8988T (cell line): ENCODE data around the gene CXCL3.
"Not testable (repeated sequence)": the region's sequence is repeated elsewhere in the genome, so short reads cannot be mapped to it uniquely, and the experiment has no call there.

ENCODE experiments used
- DNase-seq: peaks from one replicate; pipeline ENCODE4 v3.0.0; 2011

CXCL3 gene

DNA sequence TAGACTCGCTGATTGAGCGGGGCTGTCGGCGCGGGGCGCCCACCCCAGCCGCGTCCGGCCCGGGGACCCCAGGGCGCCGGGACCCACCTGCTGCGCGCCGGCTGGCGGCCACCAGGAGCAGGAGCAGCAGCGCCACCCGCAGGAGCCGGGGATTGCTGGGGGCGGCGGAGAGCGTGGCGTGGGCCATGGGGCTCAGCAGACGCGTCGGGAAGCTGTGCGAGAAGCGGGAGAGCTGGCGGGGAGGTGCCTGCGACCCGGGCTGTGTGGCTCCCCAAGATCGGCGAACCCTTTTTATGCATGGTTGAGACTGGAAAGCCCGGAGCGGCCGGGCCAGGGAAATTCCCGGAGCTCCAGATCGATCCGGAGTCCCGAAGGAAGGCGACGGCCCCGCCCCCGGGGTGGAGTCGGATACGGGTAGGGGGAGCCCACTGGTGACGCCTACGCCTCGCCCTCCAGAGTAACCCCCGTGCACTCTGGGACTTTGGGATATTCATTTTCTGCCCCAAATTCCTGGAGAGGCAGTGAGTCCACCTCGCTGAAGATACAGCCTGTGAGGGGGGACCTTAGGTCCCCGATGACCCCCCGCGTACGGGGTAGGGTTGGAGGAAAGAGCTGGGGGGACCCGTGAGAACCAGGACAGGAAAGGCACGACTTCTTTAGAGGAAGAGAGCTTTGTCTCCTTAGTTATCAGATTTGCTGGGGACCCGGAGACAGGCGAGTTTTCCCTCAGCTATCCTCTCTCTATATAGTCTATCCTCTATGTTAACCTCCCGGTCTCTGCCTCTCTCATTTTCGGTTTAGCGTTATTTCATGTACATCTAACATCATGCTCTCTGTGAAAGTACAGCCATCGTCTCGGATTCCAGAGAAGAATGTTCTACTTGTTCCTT, at the start of gene CXCL3:
TSS of gene CXCL3 (minus strand) at position 265 of the 890 bp plus-strand sequence. CDS start at position 187, 78 bp downstream.
- peak; percentile 22 for DNase-seq

GRCh38 chr4:74087481-74087880, 49.0 kb upstream of the CXCL3 start:
- DNase-seq: no peak

- DNase-seq: no peak
Measured at GRCh38 chr4:74085669-74086068, 47.2 kb upstream of the CXCL3 start.

GRCh38 chr4:74084984-74085383, 46.5 kb upstream of the CXCL3 start:
- DNase-seq: no peak

- DNase-seq: no peak
Measured at GRCh38 chr4:74083546-74083945, 45.1 kb upstream of the CXCL3 start.

GRCh38 chr4:74081035-74081434, 42.5 kb upstream of the CXCL3 start:
- no peak for DNase-seq

DNA sequence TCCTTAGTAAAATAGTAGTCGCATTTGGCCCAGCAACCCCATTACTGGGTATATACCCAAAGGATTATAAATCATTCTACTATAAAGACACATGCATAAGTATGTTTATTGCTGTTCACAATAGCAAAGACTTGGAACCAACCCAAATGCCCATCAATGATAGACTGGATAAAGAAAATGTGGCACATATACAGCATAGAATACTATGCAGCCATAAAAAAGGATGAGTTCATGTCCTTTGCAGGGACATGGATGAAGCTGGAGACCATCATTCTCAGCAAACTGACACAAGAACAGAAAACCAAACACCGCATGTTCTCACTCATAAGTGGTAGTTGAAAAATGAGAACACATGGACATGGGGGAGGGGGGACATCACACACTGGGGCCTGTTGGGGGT, 41.9 kb upstream of the CXCL3 start:
- DNase-seq: not testable (repeated sequence)

DNA sequence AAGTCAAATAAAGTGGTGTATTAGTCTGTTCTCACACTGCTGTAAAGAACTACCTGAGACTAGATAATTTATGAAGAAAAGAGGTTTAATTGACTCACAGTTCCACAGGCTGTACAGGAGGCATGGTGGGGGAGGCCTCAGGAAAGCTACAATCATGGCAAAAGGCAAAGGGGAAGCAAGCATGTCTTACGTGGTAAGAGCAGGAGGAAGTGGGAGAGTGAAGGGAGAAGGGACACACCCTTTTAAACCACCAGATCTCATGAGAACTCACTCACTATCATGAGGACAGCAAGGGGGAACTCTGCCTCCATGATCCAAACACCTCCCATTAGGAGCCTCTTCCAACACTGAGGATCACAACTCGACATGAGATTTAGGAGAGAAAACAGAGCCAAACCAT, 40.5 kb upstream of the CXCL3 start:
- DNase-seq: not testable (repeated sequence)

- no peak for DNase-seq
Measured at GRCh38 chr4:74073358-74073757, 34.9 kb upstream of the CXCL3 start.

- DNase-seq: no peak
Measured at GRCh38 chr4:74072739-74073138, 34.2 kb upstream of the CXCL3 start.

DNA sequence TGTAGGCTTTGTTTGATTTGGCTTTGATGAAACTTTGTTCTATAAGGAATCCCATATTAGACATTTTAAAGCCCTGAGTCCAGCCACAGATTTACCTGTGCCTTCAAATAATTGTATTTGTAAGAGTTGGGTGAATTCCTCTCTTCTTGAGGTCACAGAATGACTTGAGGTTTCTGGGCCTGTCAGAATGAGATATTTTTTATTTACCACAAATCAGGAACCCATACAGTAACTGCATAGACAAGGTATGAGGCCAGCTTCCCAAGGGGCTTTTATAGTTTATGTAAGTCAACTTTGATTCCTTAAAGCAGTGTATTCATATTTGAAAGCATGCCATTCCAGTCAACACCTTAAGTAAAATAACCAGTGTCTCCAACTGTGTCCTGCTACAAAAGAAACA, 29.1 kb upstream of the CXCL3 start:
- no peak for DNase-seq

GRCh38 chr4:74066232-74066631, 27.7 kb upstream of the CXCL3 start:
- DNase-seq: no peak

- no peak for DNase-seq
Measured at GRCh38 chr4:74065115-74065642, 26.7 kb upstream of the CXCL3 start.

DNA sequence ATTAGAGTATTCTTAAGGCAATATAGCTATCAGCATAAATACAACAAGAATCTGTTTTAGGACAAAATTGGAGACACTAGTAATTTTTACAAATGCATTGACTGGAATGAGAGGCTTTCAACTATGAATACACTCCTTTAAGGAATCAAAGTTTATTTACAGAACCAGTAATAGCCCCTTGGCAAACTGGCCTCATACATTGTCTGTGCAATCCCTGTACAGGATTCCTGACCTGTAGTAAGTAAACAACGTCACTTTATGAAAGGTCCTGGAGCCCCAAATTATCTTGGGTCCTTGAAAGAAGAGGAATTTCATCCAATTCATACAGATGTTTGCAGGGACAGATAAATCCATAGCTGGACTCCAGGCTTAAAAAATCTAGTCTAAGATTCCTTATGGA, 25.4 kb upstream of the CXCL3 start:
- DNase-seq: no peak

DNA sequence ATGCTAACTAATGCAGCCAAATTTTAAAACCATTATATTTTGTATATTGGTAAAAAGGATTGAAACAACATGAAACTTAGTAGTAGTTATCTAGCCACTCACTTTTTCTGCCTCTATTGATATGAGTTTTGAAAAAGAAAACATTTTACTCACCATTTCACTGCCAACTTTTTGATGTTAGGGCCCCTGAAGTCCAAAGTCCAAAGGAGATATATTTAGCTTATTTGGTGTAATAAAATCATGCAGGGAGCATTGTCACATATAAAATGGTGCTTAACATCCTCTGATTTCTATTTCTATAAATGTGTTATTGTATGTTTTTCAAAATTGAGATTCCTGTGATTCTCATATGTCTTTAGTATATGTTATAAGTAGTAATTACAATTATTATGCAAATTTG, 24.5 kb upstream of the CXCL3 start:
- no peak for DNase-seq

DNA sequence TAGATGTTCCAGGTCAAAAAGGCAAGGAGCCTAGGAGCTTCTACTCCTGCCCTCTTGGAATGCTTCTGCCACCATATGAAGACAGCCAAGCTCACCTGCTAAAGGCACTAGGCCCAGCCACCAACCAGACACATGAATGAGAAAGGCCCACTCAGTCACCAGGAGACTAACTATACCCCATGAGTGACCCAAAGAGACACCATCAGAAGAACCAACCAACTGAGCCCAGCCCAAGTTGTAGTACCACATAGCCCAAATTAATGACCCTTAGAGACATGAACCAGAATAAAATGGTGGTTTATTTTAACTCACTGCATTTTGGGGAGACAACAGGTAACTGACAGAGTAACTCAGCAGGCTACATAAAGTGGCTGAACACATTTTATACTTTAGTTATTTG, 22.9 kb upstream of the CXCL3 start:
- no peak for DNase-seq

- no peak for DNase-seq
Measured at GRCh38 chr4:74059161-74059829, 20.8 kb upstream of the CXCL3 start.

DNA sequence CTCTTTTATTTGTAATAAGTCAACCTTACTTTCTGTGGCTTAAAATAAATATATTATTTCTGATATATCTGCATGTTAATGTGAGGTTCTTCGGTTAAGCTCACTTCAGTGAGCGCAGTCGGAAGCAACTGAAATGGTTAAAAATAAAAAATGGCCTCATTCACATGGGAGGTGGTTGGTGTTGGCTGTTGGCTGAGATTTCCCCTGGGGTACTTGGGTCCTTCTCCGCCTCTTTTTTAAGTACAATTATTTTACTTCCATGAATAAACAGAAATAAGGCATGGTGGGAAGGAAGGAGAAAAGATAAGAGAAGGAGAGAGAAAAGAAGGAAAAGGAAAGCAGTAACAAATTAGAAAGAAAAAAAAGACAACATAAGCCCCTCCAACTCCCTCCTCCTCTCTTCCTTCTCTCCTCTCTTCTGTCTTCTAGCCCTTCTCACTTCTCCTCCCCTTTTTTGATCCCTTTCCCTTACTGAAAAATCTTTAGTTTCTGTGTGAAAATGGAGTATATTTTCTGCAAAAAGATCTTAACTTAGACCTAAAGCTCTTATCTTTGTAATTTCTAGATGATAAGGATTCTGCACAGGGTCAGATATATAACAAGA, 19.7 kb upstream of the CXCL3 start:
- DNase-seq: no peak

GRCh38 chr4:74057588-74057987, 19.1 kb upstream of the CXCL3 start:
- no peak for DNase-seq

- DNase-seq: no peak
Measured at GRCh38 chr4:74056858-74057562, 18.5 kb upstream of the CXCL3 start.

GRCh38 chr4:74056114-74056857, 17.8 kb upstream of the CXCL3 start:
- DNase-seq: no peak

- no peak for DNase-seq
Measured at GRCh38 chr4:74055498-74055897, 17.0 kb upstream of the CXCL3 start.
